ENCODE measurements around the gene SLC35A3. TPM values are rescaled to one million over a fixed set of nuclear protein-coding genes. Genes with fewer than 3 reads are reported as not detected.

Gene SLC35A3
- total and polyA plus RNA-seq, 9 of the 15 experiments (the other 6 are each of a cell fraction or from before 2014, with no cell fraction given) = 3.5 to 21.7 (median 13.2) TPM

DNA sequence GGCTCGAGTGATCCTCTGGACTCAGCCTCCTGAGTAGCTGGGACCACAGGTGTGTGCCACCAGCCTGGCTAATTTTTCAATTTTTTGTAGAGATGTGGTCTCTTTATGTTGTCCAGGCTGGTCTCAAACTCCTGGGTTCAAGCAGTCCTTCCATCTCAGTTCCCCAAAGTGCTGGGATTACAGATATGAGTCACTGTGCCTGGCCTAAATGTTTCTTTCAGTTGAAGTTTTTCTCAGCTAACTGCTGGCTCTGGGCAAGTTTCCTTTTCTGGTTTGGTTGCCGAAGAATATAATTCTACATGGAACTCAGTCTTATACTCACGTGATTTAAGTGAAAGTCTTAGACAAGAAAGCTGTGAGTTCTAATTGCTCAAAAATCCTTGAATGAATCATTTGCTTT lies 106.0 kb downstream of the SLC35A3 start:
- ATAC-seq = no peak

GRCh38 chr1:100076319-100076718 lies 106.5 kb downstream of the SLC35A3 start:
- H2AFZ ChIP-seq (ENCODE audit: low read depth, low read length) = no peak overlapping the region
- DNase-seq (ENCODE audit: extremely low read depth in 1 of 4, low spot score in 3 of 4) (no peak), ATAC-seq (no peak), FAIRE-seq (no peak)
- ChIA-PET CTCF (ENCODE audit: low intra/inter-chr PET ratio) (no interaction called here), POLR2A (interaction anchor here (1.6 kb wide), 1 partner anchor 9 kb away, joined by 5 read pairs; no protein-coding TSS in a partner anchor)
- no peaks in the 10 kb centered on the region for H3K79me2 ChIP-seq (ENCODE audit: control insufficient read depth, insufficient read depth, low read length)
- H3K4me2 ChIP-seq (ENCODE audit: insufficient read depth, low read length) = no peak overlapping the region
- H3K9me3 ChIP-seq (replicated peaks; ENCODE audit: control insufficient read depth, insufficient read depth, low read depth, low read length) = no peaks in the 10 kb centered on the region
- no TSS peak for BruUV-seq (replicated peaks)
- H3K9ac ChIP-seq (ENCODE audit: insufficient read depth in 1 of 2, low read depth in 2 of 2, low read length in 2 of 2) = no peak overlapping the region
- H3K27ac ChIP-seq (ENCODE audit: extremely low read depth, low read depth, low read length) = no peak overlapping the region
- no peaks in the 10 kb centered on the region for H4K20me1 ChIP-seq (replicated peaks; ENCODE audit: control insufficient read depth, insufficient read depth, low read length)
- WGBS (ENCODE audit: insufficient coverage, low coverage, missing lambda C conversion rate) = 70% methylated on average over 2 of the region's 2 CpGs
- H3K9me1 ChIP-seq (ENCODE audit: control insufficient read depth, insufficient read depth, low read length) = no peaks in the 10 kb centered on the region
- H3K27me3 ChIP-seq (ENCODE audit: control insufficient read depth in 2 of 2, insufficient read depth in 2 of 2, low read length in 2 of 2) = no peaks in the 10 kb centered on the region
- no peak overlapping the region for H3K4me3 ChIP-seq
- H3K36me3 ChIP-seq (ENCODE audit: control insufficient read depth, insufficient read depth, low read length) = peaks cover 91% of the 10 kb centered on the region
- H3K4me1 ChIP-seq (replicated peaks in 1 of 2; ENCODE audit: control insufficient read depth in 2 of 2, insufficient read depth in 2 of 2, low read length in 2 of 2) = no peaks in the 10 kb centered on the region
- in situ Hi-C loops (cut with MboI) (no loop called here), intact Hi-C loops (cut with micrococcal nuclease) (no loop called here)
- TF ChIP-seq ZNF316 (IDR thresholded peaks at IDR 0.05) = no peak
- no peak for TF ChIP-seq ZNF282 (CRISPR knock-in tag; IDR thresholded peaks at IDR 0.05)
- TF ChIP-seq SIRT6 (IDR thresholded peaks at IDR 0.05; ENCODE audit: low read depth, low read length) = no peak
- TF ChIP-seq, protein P1, sequence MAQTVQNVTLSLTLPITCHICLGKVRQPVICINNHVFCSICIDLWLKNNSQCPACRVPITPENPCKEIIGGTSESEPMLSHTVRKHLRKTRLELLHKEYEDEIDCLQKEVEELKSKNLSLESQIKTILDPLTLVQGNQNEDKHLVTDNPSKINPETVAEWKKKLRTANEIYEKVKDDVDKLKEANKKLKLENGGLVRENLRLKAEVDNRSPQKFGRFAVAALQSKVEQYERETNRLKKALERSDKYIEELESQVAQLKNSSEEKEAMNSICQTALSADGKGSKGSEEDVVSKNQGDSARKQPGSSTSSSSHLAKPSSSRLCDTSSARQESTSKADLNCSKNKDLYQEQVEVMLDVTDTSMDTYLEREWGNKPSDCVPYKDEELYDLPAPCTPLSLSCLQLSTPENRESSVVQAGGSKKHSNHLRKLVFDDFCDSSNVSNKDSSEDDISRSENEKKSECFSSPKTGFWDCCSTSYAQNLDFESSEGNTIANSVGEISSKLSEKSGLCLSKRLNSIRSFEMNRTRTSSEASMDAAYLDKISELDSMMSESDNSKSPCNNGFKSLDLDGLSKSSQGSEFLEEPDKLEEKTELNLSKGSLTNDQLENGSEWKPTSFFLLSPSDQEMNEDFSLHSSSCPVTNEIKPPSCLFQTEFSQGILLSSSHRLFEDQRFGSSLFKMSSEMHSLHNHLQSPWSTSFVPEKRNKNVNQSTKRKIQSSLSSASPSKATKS (CRISPR knock-in tag; IDR thresholded peaks at IDR 0.05) = no peak
- TF ChIP-seq HMG20B (CRISPR knock-in tag; IDR thresholded peaks at IDR 0.05) = no peak
- TF ChIP-seq, protein P2, sequence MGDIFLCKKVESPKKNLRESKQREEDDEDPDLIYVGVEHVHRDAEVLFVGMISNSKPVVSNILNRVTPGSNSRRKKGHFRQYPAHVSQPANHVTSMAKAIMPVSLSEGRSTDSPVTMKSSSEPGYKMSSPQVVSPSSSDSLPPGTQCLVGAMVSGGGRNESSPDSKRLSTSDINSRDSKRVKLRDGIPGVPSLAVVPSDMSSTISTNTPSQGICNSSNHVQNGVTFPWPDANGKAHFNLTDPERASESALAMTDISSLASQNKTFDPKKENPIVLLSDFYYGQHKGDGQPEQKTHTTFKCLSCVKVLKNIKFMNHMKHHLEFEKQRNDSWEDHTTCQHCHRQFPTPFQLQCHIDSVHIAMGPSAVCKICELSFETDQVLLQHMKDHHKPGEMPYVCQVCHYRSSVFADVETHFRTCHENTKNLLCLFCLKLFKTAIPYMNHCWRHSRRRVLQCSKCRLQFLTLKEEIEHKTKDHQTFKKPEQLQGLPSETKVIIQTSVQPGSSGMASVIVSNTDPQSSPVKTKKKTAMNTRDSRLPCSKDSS (IDR thresholded peaks at IDR 0.05; ENCODE audit: low read depth, partially characterized antibody) = no peak
- TF ChIP-seq CHD1 (IDR thresholded peaks at IDR 0.05; ENCODE audit: low read length) = no peak
- no peak for TF ChIP-seq MED1 (CRISPR knock-in tag; IDR thresholded peaks at IDR 0.05; ENCODE audit: borderline replicate concordance)
- TF ChIP-seq RBM17 (IDR thresholded peaks at IDR 0.05; ENCODE audit: borderline replicate concordance, low read depth, low read length) = no peak

More for the DNA sequence above, 106.0 kb downstream of the SLC35A3 start:
- in situ Hi-C loops (cut with MboI) (no loop called here), intact Hi-C loops (cut with micrococcal nuclease) (no loop called here)
- FAIRE-seq = no peak
- TF ChIP-seq, protein P3, sequence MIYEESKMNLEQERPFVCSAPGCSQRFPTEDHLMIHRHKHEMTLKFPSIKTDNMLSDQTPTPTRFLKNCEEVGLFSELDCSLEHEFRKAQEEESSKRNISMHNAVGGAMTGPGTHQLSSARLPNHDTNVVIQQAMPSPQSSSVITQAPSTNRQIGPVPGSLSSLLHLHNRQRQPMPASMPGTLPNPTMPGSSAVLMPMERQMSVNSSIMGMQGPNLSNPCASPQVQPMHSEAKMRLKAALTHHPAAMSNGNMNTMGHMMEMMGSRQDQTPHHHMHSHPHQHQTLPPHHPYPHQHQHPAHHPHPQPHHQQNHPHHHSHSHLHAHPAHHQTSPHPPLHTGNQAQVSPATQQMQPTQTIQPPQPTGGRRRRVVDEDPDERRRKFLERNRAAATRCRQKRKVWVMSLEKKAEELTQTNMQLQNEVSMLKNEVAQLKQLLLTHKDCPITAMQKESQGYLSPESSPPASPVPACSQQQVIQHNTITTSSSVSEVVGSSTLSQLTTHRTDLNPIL (CRISPR knock-in tag; IDR thresholded peaks at IDR 0.05) = no peak
- TF ChIP-seq CC2D1A (IDR thresholded peaks at IDR 0.05) (no peak), EP400 (IDR thresholded peaks at IDR 0.05) (no peak), NR2C2 (CRISPR knock-in tag; IDR thresholded peaks at IDR 0.05) (no peak), NR2C2 (tag; IDR thresholded peaks at IDR 0.05) (no peak)
- Histone ChIP-seq H3K27me3 (ENCODE audit: control insufficient read depth in 2 of 2, insufficient read depth in 2 of 2, low read length in 2 of 2) (no peaks in the 10 kb centered on the region), H3K79me2 (ENCODE audit: control insufficient read depth, insufficient read depth, low read length) (no peaks in the 10 kb centered on the region), H3K9me1 (ENCODE audit: control insufficient read depth, insufficient read depth, low read length) (no peaks in the 10 kb centered on the region), H3K4me3 (no peak overlapping the region), H2AFZ (ENCODE audit: low read depth, low read length) (no peak overlapping the region), H3K9ac (ENCODE audit: insufficient read depth in 1 of 2, low read depth in 2 of 2, low read length in 2 of 2) (no peak overlapping the region), H3K4me1 (replicated peaks in 1 of 2; ENCODE audit: control insufficient read depth in 2 of 2, insufficient read depth in 2 of 2, low read length in 2 of 2) (no peaks in the 10 kb centered on the region), H3K36me3 (ENCODE audit: control insufficient read depth, insufficient read depth, low read length) (peaks cover 88% of the 10 kb centered on the region), H3K9me3 (replicated peaks; ENCODE audit: control insufficient read depth, insufficient read depth, low read depth, low read length) (no peaks in the 10 kb centered on the region), H3K4me2 (ENCODE audit: insufficient read depth, low read length) (no peak overlapping the region), H4K20me1 (replicated peaks; ENCODE audit: control insufficient read depth, insufficient read depth, low read length) (no peaks in the 10 kb centered on the region), H3K27ac (ENCODE audit: extremely low read depth, low read depth, low read length) (no peak overlapping the region)
- no TSS peak for BruUV-seq (replicated peaks)
- 94% methylated on average over 3 of the region's 3 CpGs for WGBS (ENCODE audit: insufficient coverage, low coverage, missing lambda C conversion rate)
- DNase-seq (ENCODE audit: extremely low read depth in 1 of 4, low spot score in 3 of 4) = no peak
- ChIA-PET POLR2A (interaction anchor here (1.6 kb wide), 1 partner anchor 10 kb away, joined by 5 read pairs; no protein-coding TSS in a partner anchor), CTCF (ENCODE audit: low intra/inter-chr PET ratio) (no interaction called here)
